C1 segment of cervical spinal cord (tissue), 14 donors: ENCODE measurements around the gene YIPF6.
A peak's percentile ranks its signal among the peaks of the same experiment; 100 is the strongest.
"Not testable (repeated sequence)": the region's sequence is repeated elsewhere in the genome, so short reads cannot be mapped to it uniquely, and the experiment has no call there.

Experiments used
- DNase-seq, 14 donors: peaks; one replicate each; lab custom pipeline; 2025; lab: John Stamatoyannopoulos, UW

The YIPF6 gene, protein sequence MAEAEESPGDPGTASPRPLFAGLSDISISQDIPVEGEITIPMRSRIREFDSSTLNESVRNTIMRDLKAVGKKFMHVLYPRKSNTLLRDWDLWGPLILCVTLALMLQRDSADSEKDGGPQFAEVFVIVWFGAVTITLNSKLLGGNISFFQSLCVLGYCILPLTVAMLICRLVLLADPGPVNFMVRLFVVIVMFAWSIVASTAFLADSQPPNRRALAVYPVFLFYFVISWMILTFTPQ

DNA sequence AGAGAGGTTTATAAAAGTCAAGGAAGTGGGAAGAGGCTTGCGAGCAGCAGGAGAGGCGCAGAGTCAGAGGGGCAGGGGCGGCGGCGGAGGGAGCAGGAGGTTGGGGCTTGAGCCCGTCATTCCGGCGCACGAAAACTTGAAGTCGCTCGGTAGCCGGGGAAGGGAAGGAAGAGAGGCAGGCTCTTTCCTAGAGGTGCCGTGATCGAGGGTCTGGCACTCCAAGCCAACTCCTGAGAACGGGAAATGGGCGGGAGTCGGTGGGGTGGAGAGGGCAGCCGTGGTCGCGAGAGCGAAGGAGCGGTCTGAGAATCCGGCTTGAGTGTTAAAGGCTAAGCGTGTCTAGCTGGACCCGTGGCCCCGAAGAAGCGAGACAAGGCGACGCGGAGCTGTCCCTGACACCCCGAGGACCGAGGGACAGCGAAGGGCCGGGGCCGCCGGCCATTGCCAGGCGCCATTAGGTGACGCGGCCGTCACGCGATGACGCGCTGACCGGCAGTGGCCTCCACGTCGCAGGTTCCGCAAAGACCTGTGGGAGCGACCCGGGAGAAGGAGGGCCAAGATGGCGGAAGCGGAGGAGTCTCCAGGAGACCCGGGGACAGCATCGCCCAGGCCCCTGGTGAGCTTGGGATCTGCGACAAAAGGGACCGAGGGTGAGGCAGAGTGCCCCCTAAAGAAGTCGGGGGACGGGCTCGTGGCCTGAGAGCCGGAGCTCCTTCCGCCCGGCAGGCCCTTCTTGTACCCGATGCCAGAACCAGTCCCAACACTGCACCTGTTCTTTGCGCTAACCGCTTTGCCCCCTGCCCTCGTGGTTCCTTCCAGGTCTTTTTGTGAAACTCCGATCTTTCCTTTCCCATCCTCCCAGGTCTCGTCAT lies at the start of gene YIPF6:
Gene YIPF6 (plus strand): TSS at position 544 of the 872 bp plus-strand sequence. CDS start 16 bp downstream, at position 560.
- peak in 13 of 14 donors; percentile 4 to 81 (median 64) for DNase-seq

GRCh38 chrX:68451720-68452119 lies 47.1 kb upstream of the YIPF6 start:
- DNase-seq = no peak

GRCh38 chrX:68454476-68455150 lies 44.2 kb upstream of the YIPF6 start:
- no peak for DNase-seq

DNA sequence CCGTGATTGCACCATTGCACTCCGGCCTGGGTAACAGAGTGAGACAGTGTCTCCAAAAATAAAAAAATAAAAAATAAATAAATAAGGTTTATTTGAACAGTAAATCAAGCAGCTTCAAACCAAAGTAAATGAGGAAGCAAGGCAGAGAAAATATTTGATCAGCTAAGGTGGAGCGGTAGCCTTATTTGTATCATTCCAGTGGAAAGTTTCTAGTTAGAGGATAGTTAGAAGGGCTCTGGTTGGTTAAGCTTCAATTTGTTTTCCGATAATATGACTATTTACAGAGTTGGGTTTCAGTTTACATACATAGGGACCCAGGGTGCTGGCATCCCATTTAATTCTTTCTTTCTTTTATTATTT lies 43.7 kb upstream of the YIPF6 start:
- no peak for DNase-seq

- DNase-seq = no peak
These were observed 37.8 kb upstream of the YIPF6 start for GRCh38 chrX:68461093-68461492.

- DNase-seq = no peak
These were observed 37.3 kb upstream of the YIPF6 start for GRCh38 chrX:68461576-68461975.

- peak in 1 of 14 donors; percentile 0 for DNase-seq
These were observed 36.7 kb upstream of the YIPF6 start for GRCh38 chrX:68462197-68462596.

- peak in 2 of 14 donors; percentile 2 to 14 for DNase-seq
These were observed 36.2 kb upstream of the YIPF6 start for GRCh38 chrX:68462653-68463052.

DNA sequence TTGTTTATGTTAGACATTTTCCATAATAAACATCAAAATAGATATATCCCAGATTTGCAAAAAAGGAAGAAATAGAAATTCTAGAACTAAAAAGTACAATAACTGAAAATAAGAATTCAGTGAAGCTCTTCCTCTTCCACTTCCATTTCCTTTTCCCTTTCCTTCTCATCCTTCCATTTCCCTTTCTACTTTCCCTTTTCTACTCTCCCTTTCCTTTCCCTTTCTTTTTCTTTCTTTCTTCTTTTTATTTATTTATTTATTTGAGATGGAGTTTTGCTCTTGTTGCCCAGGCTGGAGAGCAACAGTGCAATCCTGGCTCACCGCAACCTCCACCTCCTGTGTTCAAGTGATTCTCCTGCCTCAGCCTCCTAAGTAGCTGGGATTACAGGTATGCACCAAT lies 35.0 kb upstream of the YIPF6 start:
- no peak for DNase-seq

GRCh38 chrX:68464796-68465195 lies 34.1 kb upstream of the YIPF6 start:
- DNase-seq = no peak

GRCh38 chrX:68480969-68481368 lies 17.9 kb upstream of the YIPF6 start:
- no peak for DNase-seq

- not testable (repeated sequence) for DNase-seq
These were observed 12.7 kb upstream of the YIPF6 start for GRCh38 chrX:68486198-68486597.

DNA sequence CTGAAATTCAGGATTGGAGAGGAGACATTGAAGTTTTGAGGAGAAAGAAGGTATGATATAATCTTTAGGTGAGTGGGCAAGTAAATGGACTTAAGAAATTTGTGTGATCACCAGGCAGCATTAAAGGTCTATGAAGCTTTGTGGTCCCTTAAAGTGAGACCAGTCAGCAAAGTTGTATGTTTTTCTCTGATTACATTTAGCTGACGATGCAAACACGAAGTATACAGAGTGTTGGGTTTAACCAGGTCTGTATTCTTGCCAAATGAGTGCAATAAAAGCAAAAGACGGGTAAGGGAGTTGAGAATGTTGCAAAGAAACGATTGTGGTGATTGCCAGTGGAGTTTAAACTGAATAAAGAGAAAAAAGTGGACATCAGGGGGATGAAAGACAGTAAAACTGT lies 11.6 kb upstream of the YIPF6 start:
- DNase-seq = no peak

GRCh38 chrX:68487924-68488323 lies 10.9 kb upstream of the YIPF6 start:
- no peak for DNase-seq

DNA sequence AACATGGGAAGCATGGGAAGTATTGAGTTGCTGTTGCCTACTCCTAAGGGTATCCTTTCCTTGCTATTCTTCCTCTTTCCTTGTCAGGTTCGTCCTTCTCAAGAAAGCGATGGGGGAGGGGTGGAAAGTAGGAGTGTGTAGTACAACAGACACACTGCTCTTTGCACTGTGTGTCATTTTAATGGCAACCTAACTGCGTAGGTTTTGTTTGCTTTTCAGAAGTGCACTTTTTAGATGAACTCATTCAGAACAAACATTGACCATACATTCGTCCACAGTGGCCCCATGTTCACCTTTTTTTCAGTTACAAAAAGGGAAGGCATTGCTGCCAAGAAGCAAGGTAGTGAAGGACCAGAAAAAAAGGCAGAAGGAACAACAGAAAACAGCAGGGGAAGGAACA lies 10.2 kb upstream of the YIPF6 start:
- no peak for DNase-seq

GRCh38 chrX:68490644-68491043 lies 8.2 kb upstream of the YIPF6 start:
- no peak for DNase-seq

GRCh38 chrX:68492583-68492982 lies 6.3 kb upstream of the YIPF6 start:
- DNase-seq = no peak

DNA sequence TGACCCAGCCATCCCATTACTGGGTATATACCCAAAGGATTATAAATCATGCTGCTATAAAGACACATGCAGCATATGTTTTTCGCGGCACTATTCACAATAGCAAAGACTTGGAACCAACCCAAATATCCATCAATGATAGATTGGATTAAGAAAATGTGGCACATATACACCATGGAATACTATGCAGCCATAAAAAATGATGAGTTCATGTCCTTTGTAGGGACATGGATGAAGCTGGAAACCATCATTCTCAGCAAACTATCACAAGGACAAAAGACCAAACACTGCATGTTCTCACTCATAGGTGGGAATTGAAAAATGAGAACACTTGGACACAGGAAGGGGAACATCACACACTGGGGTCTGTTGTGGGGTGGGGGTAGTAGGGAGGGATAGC lies 5.1 kb upstream of the YIPF6 start:
- DNase-seq = not testable (repeated sequence)

DNA sequence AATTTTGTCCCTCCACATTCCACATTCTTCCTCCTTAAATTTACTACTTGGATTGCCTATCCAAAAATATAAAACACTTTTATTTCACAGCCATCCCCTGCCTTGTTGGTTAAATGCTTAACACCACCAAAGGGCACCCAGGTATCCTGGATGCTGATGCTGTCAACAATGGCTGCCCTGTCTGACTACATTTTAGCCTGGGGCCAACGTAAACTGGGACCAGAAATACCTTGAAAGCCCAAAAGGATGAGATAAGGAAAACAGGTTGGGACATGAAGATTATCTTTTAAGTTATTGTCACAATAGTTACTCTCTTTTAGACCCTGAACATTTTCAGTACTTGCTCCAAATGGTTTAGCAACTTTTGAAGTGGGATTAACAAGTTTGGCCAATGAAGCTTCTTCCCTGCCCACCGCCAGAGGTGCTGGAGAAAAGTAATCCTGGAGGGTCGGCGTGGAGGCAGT lies 775 bp upstream of the YIPF6 start:
- DNase-seq = no peak

- no peak for DNase-seq
These were observed 973 bp downstream of the YIPF6 start for GRCh38 chrX:68499543-68500504.
